Neural cell (in vitro differentiated cells): ENCODE results near the gene RERE.

Experiments
- EP300 ChIP-seq: fragments of 450-650 bp; conservative IDR thresholded peaks from 2 replicates; pipeline ENCODE4 v1.6.1; 2014; ENCODE audit warnings: antibody characterized with exemption, mild to moderate bottlenecking, moderate library complexity; ENCODE audit not compliant: poor library complexity, severe bottlenecking
- EZH2 ChIP-seq: fragments of 200-600, 300-800 bp; shearing (Covaris generic), sonication (generic); IDR thresholded peaks from 2 replicates; pipeline ENCODE4 v1.6.1; 2014; ENCODE audit warnings: antibody characterized with exemption, low read length, borderline replicate concordance, mild to moderate bottlenecking; ENCODE audit not compliant: insufficient read depth, poor library complexity, severe bottlenecking
- MXI1 ChIP-seq: fragments of 450-650 bp; conservative IDR thresholded peaks from 2 replicates; pipeline ENCODE4 v1.6.1; 2014; ENCODE audit warnings: antibody characterized with exemption, mild to moderate bottlenecking; ENCODE audit not compliant: poor library complexity, severe bottlenecking
- POLR2AphosphoS5 ChIP-seq: IDR thresholded peaks from 2 replicates; pipeline ENCODE4 v1.6.1; 2012
- RAD21 ChIP-seq: fragments of 450-650 bp; conservative IDR thresholded peaks from 2 replicates; pipeline ENCODE4 v1.6.1; 2014; ENCODE audit warnings: antibody characterized with exemption, mild to moderate bottlenecking, moderate library complexity
- SMC3 ChIP-seq: fragments of 450-650 bp; conservative IDR thresholded peaks from 2 replicates; pipeline ENCODE4 v1.6.1; 2014; ENCODE audit warnings: antibody characterized with exemption, mild to moderate bottlenecking, moderate library complexity; ENCODE audit not compliant: poor library complexity
- TAF1 ChIP-seq: IDR thresholded peaks from 2 replicates; pipeline ENCODE4 v1.6.1; 2012; ENCODE audit warnings: low read depth
- TF ChIP-seq, protein P1 (sequence below): fragments of 450-650 bp; IDR thresholded peaks from 2 replicates; pipeline ENCODE4 v1.5.1; 2014; ENCODE audit warnings: antibody characterized with exemption, mild to moderate bottlenecking, moderate library complexity; ENCODE audit not compliant: poor library complexity, severe bottlenecking
- TF ChIP-seq, protein P2 (sequence below): IDR thresholded peaks from 2 replicates; pipeline ENCODE4 v1.6.1; 2012; ENCODE audit warnings: borderline replicate concordance

DNA sequence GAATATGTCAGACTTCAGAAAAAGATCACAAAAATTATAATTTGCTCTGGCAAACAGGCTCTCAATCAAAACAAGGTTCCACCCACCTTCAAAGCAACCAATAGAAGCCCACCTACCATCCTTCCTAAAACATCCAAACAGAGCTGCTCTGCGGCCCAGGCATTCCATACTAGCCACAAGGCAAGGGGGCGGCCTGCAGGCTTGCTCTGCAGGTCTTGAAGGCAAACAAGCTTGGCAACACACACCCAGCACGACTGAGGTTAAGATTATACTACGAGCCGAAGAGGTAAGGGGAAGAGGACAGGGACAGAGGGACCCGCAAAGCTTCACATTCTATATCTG lies 292.3 kb downstream of the RERE start:
- TF ChIP-seq EZH2 (no peak), RAD21 (no peak), POLR2AphosphoS5 (peak; percentile 68), EP300 (no peak), SMC3 (no peak), MXI1 (no peak), TAF1 (peak; percentile 46)
- TF ChIP-seq, protein P1, sequence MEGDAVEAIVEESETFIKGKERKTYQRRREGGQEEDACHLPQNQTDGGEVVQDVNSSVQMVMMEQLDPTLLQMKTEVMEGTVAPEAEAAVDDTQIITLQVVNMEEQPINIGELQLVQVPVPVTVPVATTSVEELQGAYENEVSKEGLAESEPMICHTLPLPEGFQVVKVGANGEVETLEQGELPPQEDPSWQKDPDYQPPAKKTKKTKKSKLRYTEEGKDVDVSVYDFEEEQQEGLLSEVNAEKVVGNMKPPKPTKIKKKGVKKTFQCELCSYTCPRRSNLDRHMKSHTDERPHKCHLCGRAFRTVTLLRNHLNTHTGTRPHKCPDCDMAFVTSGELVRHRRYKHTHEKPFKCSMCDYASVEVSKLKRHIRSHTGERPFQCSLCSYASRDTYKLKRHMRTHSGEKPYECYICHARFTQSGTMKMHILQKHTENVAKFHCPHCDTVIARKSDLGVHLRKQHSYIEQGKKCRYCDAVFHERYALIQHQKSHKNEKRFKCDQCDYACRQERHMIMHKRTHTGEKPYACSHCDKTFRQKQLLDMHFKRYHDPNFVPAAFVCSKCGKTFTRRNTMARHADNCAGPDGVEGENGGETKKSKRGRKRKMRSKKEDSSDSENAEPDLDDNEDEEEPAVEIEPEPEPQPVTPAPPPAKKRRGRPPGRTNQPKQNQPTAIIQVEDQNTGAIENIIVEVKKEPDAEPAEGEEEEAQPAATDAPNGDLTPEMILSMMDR, result no peak
- TF ChIP-seq, protein P2, sequence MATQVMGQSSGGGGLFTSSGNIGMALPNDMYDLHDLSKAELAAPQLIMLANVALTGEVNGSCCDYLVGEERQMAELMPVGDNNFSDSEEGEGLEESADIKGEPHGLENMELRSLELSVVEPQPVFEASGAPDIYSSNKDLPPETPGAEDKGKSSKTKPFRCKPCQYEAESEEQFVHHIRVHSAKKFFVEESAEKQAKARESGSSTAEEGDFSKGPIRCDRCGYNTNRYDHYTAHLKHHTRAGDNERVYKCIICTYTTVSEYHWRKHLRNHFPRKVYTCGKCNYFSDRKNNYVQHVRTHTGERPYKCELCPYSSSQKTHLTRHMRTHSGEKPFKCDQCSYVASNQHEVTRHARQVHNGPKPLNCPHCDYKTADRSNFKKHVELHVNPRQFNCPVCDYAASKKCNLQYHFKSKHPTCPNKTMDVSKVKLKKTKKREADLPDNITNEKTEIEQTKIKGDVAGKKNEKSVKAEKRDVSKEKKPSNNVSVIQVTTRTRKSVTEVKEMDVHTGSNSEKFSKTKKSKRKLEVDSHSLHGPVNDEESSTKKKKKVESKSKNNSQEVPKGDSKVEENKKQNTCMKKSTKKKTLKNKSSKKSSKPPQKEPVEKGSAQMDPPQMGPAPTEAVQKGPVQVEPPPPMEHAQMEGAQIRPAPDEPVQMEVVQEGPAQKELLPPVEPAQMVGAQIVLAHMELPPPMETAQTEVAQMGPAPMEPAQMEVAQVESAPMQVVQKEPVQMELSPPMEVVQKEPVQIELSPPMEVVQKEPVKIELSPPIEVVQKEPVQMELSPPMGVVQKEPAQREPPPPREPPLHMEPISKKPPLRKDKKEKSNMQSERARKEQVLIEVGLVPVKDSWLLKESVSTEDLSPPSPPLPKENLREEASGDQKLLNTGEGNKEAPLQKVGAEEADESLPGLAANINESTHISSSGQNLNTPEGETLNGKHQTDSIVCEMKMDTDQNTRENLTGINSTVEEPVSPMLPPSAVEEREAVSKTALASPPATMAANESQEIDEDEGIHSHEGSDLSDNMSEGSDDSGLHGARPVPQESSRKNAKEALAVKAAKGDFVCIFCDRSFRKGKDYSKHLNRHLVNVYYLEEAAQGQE, result no peak
